Muscle layer of duodenum (tissue), 2 donors: ENCODE measurements around the gene RARB.

ENCODE experiments used
- H3K27ac ChIP-seq: one replicate; pipeline ENCODE4 v1.7.0; 2013; ENCODE audit warnings: mild to moderate bottlenecking, low read length
- H3K27me3 ChIP-seq: one replicate; pipeline ENCODE4 v1.7.0; 2013; ENCODE audit warnings: low read depth, mild to moderate bottlenecking, control low read depth, low read length
- H3K36me3 ChIP-seq, 2 donors: one replicate each; pipeline ENCODE4 v1.7.0; 2013; ENCODE audit warnings: low read length in 2 of 2, control low read depth in 1 of 2, mild to moderate bottlenecking in 1 of 2; ENCODE audit not compliant: insufficient read depth in 2 of 2, control insufficient read depth in 1 of 2
- H3K4me1 ChIP-seq, 2 donors: one replicate each; pipeline ENCODE4 v1.7.0; 2013; ENCODE audit warnings: low read length in 2 of 2, mild to moderate bottlenecking in 2 of 2, control low read depth in 1 of 2, moderate library complexity in 1 of 2; ENCODE audit not compliant: insufficient read depth in 2 of 2, control insufficient read depth in 1 of 2
- H3K4me3 ChIP-seq, 2 donors: one replicate each; pipeline ENCODE4 v1.7.0; 2013; ENCODE audit warnings: low read length in 2 of 2, low read depth in 1 of 2, mild to moderate bottlenecking in 1 of 2
- H3K9me3 ChIP-seq, 2 donors: one replicate each; pipeline ENCODE4 v1.7.0; 2013; ENCODE audit warnings: low read length in 2 of 2, control low read depth in 1 of 2, mild to moderate bottlenecking in 1 of 2; ENCODE audit not compliant: control insufficient read depth in 1 of 2
- donor health status: healthy.

The RARB gene

DNA sequence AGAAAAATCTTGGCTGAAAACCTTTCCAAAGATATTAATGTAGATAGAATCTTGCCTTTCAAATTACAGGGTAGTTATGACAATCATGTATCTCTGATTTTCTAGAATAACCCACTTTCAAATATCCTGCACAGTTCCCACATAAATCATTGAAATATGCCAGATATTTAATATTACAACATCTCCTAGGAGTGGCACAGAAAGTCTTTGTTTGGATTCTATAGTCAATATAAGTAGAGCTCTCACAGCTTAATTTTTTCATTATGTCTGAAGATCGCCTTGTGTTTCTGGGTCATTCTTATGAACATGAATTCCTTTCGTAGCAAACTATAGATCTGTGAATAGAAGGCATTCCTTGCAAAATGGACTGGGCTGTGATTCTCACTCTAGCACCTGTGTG lies 5.0 kb downstream of the RARB start:
- no peak overlapping the region for H3K27ac ChIP-seq
- H3K4me1 ChIP-seq, result peaks cover 0 to 5% of the 10 kb centered on the region in 2 donors
- no peaks in the 10 kb centered on the region for H3K9me3 ChIP-seq
- no peak overlapping the region for H3K4me3 ChIP-seq
- no peaks in the 10 kb centered on the region for H3K36me3 ChIP-seq
- no peaks in the 10 kb centered on the region for H3K27me3 ChIP-seq

DNA sequence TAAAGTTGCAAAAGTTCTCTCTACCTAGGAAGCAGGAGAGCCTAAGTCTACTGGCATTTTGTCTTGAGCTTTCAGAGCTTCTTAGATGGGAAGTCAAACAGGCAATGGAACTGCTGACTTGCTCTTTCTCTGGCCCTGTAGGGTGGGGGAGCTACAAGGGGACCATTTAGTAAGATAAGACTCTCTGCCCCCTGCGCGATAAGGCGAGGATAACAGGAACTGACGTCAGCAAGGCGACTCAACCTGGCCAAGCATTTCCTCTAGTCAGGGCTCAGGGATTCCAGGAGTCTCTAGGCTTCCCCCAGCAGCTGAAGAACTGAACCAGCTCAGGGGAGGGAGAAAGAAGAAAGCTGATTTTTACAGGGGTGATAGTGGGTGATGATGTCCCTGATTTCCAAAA lies 5.8 kb downstream of the RARB start:
- Histone ChIP-seq H3K27ac (no peak overlapping the region), H3K4me1 (peaks cover 0 to 5% of the 10 kb centered on the region in 2 donors), H3K4me3 (no peak overlapping the region), H3K27me3 (no peaks in the 10 kb centered on the region), H3K36me3 (no peaks in the 10 kb centered on the region), H3K9me3 (no peaks in the 10 kb centered on the region)

DNA sequence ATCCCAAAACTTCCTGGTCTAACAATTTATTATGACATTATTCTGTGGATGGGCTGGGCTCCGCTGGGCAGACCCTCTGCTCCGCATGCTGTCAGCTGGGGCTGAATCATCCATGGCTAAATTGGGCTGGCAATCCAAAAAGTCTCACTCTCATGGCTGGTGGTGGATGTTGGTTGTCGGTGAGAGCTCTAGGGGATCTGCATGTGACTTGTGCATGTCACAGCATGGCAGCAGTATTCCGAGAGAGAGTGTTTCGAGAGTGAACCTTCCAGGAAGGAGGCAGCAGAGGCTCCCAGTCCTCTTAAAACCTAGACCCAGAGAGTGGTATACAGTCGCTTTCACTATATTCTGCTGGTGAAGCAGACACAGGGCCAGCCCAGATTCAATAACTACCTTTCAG lies 9.9 kb downstream of the RARB start:
- no peaks in the 10 kb centered on the region for H3K36me3 ChIP-seq
- H3K27me3 ChIP-seq, result no peaks in the 10 kb centered on the region
- H3K9me3 ChIP-seq, result no peaks in the 10 kb centered on the region
- no peaks in the 10 kb centered on the region for H3K4me1 ChIP-seq
- no peak overlapping the region for H3K27ac ChIP-seq
- H3K4me3 ChIP-seq, result no peak overlapping the region

DNA sequence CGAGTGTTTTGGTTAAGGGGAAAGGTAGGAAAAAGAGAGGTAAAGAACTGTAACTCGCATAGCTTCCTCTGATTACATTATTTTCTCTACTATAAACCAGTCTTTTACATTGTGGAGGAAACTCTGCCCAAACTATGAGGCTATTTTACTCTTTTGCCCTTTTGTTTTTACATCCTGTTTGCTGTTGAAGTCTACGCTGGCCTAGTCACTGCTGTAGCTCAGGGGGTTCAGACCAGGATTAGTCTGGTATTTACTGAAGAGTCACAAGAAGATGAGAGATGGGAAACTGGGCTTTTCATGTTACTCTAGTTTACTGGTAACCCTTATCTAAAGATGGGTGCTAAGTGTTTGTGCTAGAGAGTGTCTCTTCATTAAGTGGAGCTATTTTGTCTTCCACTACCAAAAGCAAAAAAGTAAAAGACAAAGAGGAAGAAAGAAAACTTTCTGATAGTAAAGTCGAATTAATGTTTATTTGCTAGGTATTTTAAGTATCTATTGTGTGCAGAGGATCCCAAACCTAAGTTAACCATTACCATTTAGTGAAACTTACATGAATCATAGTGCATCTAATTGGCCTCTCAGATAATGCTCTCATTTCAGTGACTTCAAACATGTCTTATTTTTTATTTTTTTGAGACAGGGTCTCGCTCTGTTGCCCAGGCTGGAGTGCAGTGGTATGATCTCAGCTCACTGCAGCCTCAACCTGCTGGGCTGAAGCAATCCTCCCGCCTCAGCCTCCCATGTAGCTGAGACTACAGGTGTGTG lies 10.9 kb downstream of the RARB start:
- Histone ChIP-seq H3K4me3 (no peak overlapping the region), H3K36me3 (no peaks in the 10 kb centered on the region), H3K27ac (no peak overlapping the region), H3K9me3 (no peaks in the 10 kb centered on the region), H3K4me1 (no peaks in the 10 kb centered on the region), H3K27me3 (no peaks in the 10 kb centered on the region)

DNA sequence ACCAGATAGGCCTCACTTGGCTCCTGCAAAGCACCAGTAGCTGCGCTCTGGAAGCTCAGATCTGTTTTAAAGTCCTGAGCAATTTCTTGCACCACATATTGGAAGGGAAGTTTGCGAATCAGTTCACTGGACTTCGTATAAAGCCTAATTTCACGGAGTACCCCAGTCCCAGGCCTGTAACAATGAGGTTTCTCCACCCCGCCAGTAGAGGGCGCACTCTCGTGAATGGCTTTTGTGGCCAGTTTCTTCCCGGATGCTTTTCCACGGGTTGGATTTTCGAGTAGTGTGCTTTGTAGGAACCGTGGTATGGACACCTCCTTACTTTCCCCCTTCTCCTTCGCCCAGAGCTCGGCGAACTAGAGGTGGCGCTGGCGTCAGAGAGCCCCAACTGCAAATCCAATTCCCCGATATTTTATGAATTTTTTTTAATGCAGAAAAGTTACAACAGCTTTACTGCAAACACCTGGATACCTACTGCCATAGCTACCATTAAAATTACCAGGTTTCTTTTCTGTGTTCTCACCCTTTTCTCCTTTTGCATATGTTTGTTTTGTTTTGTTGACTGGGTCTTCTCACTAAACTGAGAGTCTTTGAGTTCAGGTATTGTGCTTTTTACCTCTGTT lies 13.3 kb downstream of the RARB start:
- Histone ChIP-seq H3K27me3 (no peaks in the 10 kb centered on the region), H3K27ac (no peak overlapping the region), H3K9me3 (no peaks in the 10 kb centered on the region), H3K4me1 (no peaks in the 10 kb centered on the region), H3K4me3 (no peak overlapping the region), H3K36me3 (no peaks in the 10 kb centered on the region)

DNA sequence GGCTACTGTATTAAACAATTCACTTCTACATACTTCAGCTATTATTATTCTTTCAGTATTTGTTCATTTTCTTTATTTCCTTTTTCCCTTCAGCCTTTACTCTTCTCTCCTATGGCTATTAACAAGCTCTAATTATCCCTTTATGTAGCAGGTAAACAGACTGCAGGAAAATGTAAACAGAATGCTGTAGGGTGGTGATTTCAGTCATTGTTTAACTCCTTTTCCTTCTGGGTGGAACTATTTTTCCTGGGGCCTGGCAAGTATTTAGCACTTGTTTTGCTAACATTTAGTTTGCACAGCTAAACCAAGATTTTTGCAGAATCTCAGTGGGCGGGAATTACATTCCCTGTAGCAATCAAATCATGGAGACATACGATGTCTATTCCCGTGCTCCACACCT lies 14.4 kb downstream of the RARB start:
- Histone ChIP-seq H3K4me1 (no peaks in the 10 kb centered on the region), H3K36me3 (no peaks in the 10 kb centered on the region), H3K27me3 (no peaks in the 10 kb centered on the region), H3K4me3 (no peak overlapping the region), H3K27ac (no peak overlapping the region), H3K9me3 (no peaks in the 10 kb centered on the region)

DNA sequence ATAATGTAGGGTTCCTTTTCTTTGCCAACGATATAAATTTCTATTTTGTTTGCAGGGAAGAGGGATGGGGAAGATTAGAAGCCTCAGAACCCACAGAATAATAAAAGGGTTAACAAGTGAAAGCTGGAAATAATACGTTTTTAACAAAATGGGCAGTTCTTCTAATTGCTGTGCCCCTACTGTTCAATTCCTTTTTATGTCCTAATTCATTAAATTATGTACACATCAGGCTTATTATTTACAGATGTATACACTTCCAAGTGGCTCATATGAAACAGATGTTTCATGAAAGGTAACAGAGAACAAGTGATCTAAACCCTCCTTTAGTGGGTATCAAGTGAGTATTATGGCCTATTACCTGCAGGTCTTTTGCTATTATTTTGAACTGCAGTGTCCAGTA lies 16.2 kb downstream of the RARB start:
- H3K9me3 ChIP-seq, result no peaks in the 10 kb centered on the region
- peaks cover 0 to 8% of the 10 kb centered on the region in 2 donors for H3K4me1 ChIP-seq
- no peaks in the 10 kb centered on the region for H3K27me3 ChIP-seq

DNA sequence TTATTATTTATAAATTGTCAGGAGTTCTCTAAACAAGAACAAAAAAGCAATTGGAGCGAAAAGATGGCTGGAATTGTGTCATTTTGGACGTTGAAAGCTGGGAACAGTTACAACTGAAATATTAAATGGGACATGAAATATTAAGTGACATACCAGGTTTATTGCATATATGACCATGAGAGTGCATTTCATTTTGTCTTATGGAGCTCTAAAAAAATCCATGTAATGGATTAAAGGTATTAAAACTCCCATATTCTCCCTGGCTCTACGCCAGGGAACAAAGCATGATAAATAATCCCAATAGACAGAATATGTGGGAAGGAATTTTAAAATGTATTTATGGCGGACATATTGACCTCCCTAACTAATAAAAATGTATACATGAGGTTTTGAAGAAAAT lies 17.7 kb downstream of the RARB start:
- H3K36me3 ChIP-seq, result no peaks in the 10 kb centered on the region
- H3K27me3 ChIP-seq, result no peaks in the 10 kb centered on the region
- no peaks in the 10 kb centered on the region for H3K9me3 ChIP-seq
- no peak overlapping the region for H3K27ac ChIP-seq
- H3K4me1 ChIP-seq, result peaks cover 0 to 8% of the 10 kb centered on the region in 2 donors
- no peak overlapping the region for H3K4me3 ChIP-seq

More for the DNA sequence above, 16.2 kb downstream of the RARB start:
- no peak overlapping the region for H3K4me3 ChIP-seq
- H3K27ac ChIP-seq, result no peak overlapping the region
- no peaks in the 10 kb centered on the region for H3K36me3 ChIP-seq

DNA sequence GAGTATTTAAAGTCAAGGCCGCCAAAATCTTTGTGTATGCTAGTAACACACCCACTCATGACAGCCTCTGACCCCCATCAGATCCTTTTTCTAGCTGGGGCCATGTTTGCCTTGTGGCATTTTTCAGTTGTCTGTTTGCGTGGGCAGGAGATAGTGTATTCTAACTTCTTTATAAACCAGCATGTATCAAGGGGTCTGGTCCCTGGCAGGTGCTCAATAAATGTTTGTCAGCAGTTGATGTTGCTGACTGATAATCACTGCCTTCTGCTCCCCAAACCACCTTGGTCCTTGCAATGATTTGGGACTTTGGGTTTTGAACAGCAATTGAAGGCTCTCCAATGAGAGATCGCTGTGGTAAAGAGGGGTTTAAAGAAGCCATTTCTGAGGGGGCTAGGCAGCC lies 19.2 kb downstream of the RARB start:
- no peaks in the 10 kb centered on the region for H3K9me3 ChIP-seq
- no peak overlapping the region for H3K4me3 ChIP-seq
- no peak overlapping the region for H3K27ac ChIP-seq
- peaks cover 0 to 12% of the 10 kb centered on the region in 2 donors for H3K4me1 ChIP-seq
- H3K36me3 ChIP-seq, result no peaks in the 10 kb centered on the region
- no peaks in the 10 kb centered on the region for H3K27me3 ChIP-seq

DNA sequence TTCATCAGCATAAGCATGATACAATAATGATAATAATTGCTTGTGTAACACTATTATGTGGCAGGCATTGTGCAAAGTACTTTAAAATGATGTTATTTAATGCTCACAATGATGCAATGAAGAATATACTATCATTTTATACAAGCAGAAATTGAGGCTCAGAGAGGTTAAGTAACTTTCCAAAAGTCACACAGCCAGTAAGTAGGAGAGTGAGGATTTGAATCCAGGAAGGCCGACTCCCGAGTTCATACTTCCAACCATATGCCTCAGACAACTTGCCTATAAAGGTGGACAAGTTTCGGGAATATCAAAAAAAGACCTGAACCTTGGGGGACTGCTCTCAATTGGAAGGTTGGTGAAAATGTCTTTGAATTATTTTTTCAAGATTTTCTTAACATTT lies 19.9 kb downstream of the RARB start:
- Histone ChIP-seq H3K27me3 (no peaks in the 10 kb centered on the region), H3K27ac (no peak overlapping the region), H3K36me3 (no peaks in the 10 kb centered on the region), H3K4me1 (peaks cover 0 to 16% of the 10 kb centered on the region in 2 donors), H3K9me3 (no peaks in the 10 kb centered on the region), H3K4me3 (no peak overlapping the region)

DNA sequence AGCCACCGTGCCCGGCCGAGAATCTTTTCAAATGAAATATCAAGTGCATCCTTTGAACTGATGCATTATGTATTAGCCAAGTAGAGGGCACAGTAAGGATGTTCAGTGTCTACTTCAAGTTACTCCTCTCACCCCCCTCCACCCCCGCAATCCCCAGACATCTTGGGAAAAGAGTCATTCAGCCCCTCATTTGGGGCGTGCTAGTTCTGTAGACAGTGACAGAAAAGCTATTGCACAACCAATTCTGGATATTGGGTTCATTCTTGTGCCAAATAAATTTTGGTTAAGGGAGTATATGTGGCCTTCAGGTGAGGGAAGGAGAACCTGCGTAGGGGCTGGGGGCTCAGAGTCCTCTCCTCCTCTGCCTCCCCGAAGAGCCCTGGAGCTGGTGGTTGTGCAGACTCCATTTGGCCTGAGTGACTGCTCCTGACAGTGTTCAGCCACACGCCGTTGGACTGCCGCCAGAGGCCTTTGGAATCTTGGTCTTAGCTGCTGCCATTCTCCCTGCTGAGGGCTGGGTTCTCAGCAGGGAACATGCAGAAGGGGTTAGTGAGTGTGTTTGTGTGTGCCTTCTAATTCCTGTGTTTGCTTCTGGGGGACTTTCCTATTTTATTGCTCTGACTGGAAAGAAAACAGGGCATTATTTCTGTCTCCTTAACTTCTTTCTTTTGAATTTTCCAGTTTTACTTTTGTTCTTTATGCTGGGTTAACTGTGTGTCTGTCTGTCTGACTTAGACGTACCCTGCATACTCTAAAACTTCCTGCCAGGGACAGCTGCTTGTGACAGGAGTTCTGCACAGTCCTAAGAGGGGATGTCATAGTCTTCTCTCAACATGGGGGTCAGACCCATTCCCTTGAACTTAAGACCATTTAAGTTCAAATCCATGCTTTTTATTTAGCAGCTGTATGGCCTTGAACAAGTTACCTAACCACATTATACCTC lies 21.0 kb downstream of the RARB start:
- Histone ChIP-seq H3K27me3 (no peaks in the 10 kb centered on the region), H3K4me1 (peaks cover 0 to 16% of the 10 kb centered on the region in 2 donors), H3K9me3 (no peaks in the 10 kb centered on the region), H3K4me3 (no peak overlapping the region), H3K27ac (no peak overlapping the region), H3K36me3 (no peaks in the 10 kb centered on the region)
